H1 (cell line): ENCODE data around the gene GRID1. TPM values are rescaled to one million over a fixed set of nuclear protein-coding genes. Genes with fewer than 3 reads are reported as not detected.

Experiments
- CTCF ChIP-seq, 3 experiments: IDR thresholded peaks; 1 replicate in 2 of 3; 2 replicates in 1 of 3; pipeline versions ENCODE4 v1.5.1 to v1.6.1; 2011; ENCODE audit warnings: low read length in 3 of 3, mild to moderate bottlenecking in 3 of 3, inconsistent platforms in 2 of 3, low read depth in 1 of 3, moderate library complexity in 1 of 3; ENCODE audit not compliant: insufficient read depth in 1 of 3; ENCODE audit errors: control extremely low read depth in 1 of 3
- RAD21 ChIP-seq, 2 experiments: IDR thresholded peaks in 1 of 2; conservative IDR thresholded peaks in 1 of 2; 2 replicates each; pipeline ENCODE4 v1.6.1; 2011; ENCODE audit warnings: low read depth in 2 of 2, low read length in 2 of 2, improper control_type of control experiment in 1 of 2, inconsistent platforms in 1 of 2, mild to moderate bottlenecking in 1 of 2, moderate library complexity in 1 of 2
- RFX5 ChIP-seq: IDR thresholded peaks from 2 replicates; pipeline ENCODE4 v1.6.1; 2011; ENCODE audit warnings: low read depth, low read length, improper control_type of control experiment, borderline replicate concordance
- polyA plus RNA-seq, 7 experiments: library from polyadenylated mRNA; depleted of rRNA in 3 of 7; stranded (reverse) in 5 of 7; unstranded in 2 of 7; fragments of >200 nt in 5 of 7; fragments of 200-250 nt in 2 of 7; gene quantifications; 1 replicate in 5 of 7; 2 replicates in 1 of 7; 4 replicates in 1 of 7; pipeline versions ENCODE4 v1.2.1 to v1.2.3, GENCODE V29; 2011 to 2013; ENCODE audit warnings: missing spikeins in 2 of 7, mixed read lengths in 2 of 7
- total RNA-seq: library from RNA; stranded (reverse); fragmentation: NEBNext Ultra II Directional; extraction: Animal tissue kit (Norgen Biotek cat#: 25700); gene quantifications from 2 replicates; pipeline ENCODE4 v1.2.1, GENCODE V29; 2021

The GRID1 gene
- total and polyA plus RNA-seq, 2 of the 8 experiments (the other 6 are each of a cell fraction or from before 2014, with no cell fraction given) = 0.22 to 0.30 TPM

DNA sequence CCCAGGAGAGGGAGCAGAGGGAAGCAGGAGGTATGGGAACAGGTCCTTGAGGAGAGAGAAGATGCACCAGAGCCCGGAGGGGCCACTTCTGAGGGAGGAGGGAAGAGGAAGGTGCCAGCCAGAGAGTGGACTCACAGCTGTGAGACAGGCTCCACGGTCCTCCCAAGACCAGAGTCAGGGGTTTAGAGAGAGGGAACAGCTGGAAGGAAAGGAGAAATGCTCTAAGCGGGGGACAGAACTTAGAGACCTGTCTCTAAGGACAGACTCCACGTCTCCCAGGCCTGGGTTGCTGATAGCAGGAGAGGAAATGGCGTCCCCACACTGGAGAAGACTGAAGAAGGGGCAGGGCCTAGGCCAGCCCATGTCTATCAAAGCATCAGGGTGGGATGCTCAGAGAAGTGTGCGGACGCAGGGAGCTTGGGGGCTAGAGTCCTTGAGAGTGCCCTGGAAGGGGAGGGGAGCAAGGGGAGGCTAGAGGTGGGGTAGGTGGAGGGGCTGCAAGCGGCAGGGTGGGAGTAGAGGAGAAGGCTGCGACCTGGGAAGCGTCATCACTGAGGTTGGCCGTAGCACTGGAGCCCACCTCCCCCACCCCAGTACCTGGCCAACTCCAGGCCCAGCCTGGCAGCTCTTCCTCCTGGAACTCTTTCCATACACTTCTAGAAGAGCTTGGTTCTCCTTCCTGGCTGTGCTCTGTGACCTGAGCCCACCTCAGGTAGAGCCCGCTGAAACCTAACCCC, 25.6 kb upstream of the GRID1 start (continued):
- no peak for TF ChIP-seq CTCF (IDR thresholded peaks at IDR 0.05; ENCODE audit: control extremely low read depth in 1 of 3, insufficient read depth in 1 of 3, low read depth in 1 of 3, low read length in 3 of 3)
- no peak for TF ChIP-seq RFX5
- TF ChIP-seq RAD21 (IDR thresholded peaks at IDR 0.05 in 1 of 2, conservative IDR thresholded peaks at IDR 0.05 in 1 of 2; ENCODE audit: low read depth in 2 of 2, low read length in 2 of 2) = no peak
